Measurements from ENCODE around the gene ADRA2B. TPM values are rescaled to one million over a fixed set of nuclear protein-coding genes. Genes with fewer than 3 reads are reported as not detected.
A peak's percentile ranks its signal among the peaks of the same experiment; 100 is the strongest.

ADRA2B gene
- total RNA-seq, 1 experiment from 2014 or later: not detected

DNA sequence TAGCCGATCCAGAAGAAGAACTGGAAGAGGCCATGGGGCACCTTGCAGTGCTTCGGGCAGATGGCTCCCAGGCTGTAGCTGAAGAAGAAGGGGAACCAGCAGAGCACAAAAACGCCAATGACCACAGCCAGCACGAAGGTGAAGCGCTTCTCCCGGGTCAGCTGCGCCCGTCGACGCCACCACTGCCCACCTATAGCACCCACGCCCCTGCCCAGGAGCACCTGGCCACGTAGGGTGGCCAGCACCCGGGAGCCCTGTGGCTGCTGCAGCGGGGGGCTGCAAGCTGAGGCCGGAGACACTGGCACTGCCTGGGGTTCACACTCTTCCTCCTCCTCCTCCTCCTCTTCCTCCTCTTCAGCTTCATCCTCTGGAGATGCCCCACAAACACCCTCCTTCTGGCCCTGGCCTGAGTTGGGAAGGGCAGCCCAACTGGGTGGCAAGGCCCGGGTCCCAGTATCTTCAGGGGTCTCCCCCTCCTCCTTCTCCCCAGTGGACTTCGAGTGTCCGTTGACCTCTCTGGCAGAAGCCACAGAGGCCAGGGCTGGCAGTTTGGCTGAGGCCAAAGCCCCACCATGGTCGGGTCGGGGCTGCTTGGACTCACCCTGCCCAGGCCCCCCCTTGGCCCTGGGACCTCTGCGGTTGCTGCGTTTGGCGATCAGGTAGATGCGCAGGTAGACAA, 1.3 kb downstream of the ADRA2B start:
- Mint-ChIP-seq H3K27me3 (ENCODE audit: insufficient read depth, unreplicated experiment) (peaks cover 20% of the 10 kb centered on the region), H3K4me3 (ENCODE audit: unreplicated experiment) (peak overlapping the region; percentile 59), H3K27ac (ENCODE audit: low read depth, unreplicated experiment) (no peak overlapping the region), H3K9me3 (ENCODE audit: unreplicated experiment) (no peaks in the 10 kb centered on the region), H3K4me1 (ENCODE audit: insufficient read depth, unreplicated experiment) (no peaks in the 10 kb centered on the region), H3K36me3 (ENCODE audit: insufficient read depth, unreplicated experiment) (no peaks in the 10 kb centered on the region)
- TF ChIP-seq, protein P1, sequence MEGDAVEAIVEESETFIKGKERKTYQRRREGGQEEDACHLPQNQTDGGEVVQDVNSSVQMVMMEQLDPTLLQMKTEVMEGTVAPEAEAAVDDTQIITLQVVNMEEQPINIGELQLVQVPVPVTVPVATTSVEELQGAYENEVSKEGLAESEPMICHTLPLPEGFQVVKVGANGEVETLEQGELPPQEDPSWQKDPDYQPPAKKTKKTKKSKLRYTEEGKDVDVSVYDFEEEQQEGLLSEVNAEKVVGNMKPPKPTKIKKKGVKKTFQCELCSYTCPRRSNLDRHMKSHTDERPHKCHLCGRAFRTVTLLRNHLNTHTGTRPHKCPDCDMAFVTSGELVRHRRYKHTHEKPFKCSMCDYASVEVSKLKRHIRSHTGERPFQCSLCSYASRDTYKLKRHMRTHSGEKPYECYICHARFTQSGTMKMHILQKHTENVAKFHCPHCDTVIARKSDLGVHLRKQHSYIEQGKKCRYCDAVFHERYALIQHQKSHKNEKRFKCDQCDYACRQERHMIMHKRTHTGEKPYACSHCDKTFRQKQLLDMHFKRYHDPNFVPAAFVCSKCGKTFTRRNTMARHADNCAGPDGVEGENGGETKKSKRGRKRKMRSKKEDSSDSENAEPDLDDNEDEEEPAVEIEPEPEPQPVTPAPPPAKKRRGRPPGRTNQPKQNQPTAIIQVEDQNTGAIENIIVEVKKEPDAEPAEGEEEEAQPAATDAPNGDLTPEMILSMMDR (IDR thresholded peaks at IDR 0.05; ENCODE audit: unreplicated experiment): no peak
- no peak for DNase-seq (ENCODE audit: unreplicated experiment)
- no TSS peak for BruUV-seq (replicated peaks)
- POLR2A ChIA-PET: interaction anchor here (0.6 kb wide), 1 partner anchor 11 kb away, joined by 6 read pairs; no protein-coding TSS in a partner anchor
- intact Hi-C loops (cut with micrococcal nuclease): no loop called here
- CTCF ChIA-PET: interaction anchor here (0.7 kb wide), 1 partner anchor 889 kb away, joined by 4 read pairs; no protein-coding TSS in a partner anchor

DNA sequence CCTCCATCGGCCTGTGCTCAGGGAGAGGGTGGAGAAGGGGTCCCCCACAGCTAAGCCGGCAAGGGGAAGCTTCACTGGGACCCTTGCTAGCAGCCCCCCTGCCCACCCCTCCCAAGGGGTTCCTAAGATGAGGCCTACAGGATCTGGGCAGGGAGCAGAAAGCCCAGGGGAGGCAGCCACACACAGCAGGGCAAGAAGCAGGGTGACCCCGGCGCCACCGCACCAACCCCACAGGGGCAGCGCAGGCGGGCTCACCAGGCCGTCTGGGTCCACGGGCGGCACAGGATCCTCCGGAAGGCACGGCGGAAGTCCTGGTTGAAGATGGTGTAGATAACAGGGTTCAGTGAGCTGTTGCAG, 1.8 kb downstream of the ADRA2B start:
- intact Hi-C loops (cut with micrococcal nuclease): no loop called here
- Mint-ChIP-seq H3K4me3 (ENCODE audit: unreplicated experiment) (no peak overlapping the region), H3K36me3 (ENCODE audit: insufficient read depth, unreplicated experiment) (no peaks in the 10 kb centered on the region), H3K9me3 (ENCODE audit: unreplicated experiment) (no peaks in the 10 kb centered on the region), H3K27ac (ENCODE audit: low read depth, unreplicated experiment) (no peak overlapping the region), H3K4me1 (ENCODE audit: insufficient read depth, unreplicated experiment) (no peaks in the 10 kb centered on the region), H3K27me3 (ENCODE audit: insufficient read depth, unreplicated experiment) (peaks cover 15% of the 10 kb centered on the region)
- BruUV-seq (replicated peaks): no TSS peak
- POLR2A ChIA-PET: no interaction called here
- TF ChIP-seq, protein P1 (IDR thresholded peaks at IDR 0.05; ENCODE audit: unreplicated experiment): no peak
- CTCF ChIA-PET: no interaction called here
- DNase-seq (ENCODE audit: unreplicated experiment): no peak

DNA sequence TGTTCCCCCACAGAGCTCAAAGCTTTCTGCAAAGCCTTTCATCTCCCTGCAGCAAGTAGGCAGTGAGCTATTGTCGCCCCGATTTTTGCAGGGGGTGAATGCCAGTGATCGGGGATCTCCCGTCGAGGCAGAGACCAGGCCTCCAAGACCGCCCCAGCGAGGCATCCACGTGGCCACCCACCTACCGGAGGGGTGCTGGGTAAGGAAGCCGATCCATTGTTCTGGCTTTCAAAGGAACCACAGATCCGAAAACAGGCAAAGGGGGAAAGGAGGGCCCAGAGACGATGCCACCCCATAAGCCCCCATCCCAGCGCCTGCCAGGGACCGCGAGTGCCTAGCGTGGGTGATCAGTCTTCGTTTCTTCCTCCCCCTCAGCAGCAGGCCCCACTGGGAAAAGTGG, 2.4 kb downstream of the ADRA2B start:
- no peak overlapping the region for H3K27ac Mint-ChIP-seq (ENCODE audit: low read depth, unreplicated experiment)
- H3K27me3 Mint-ChIP-seq (ENCODE audit: insufficient read depth, unreplicated experiment): peaks cover 11% of the 10 kb centered on the region
- CTCF ChIA-PET: interaction anchor here (0.6 kb wide), 1 partner anchor 11 kb away, joined by 3 read pairs; no protein-coding TSS in a partner anchor
- no TSS peak for BruUV-seq (replicated peaks)
- TF ChIP-seq, protein P1 (IDR thresholded peaks at IDR 0.05; ENCODE audit: unreplicated experiment): no peak
- no peaks in the 10 kb centered on the region for H3K9me3 Mint-ChIP-seq (ENCODE audit: unreplicated experiment)
- intact Hi-C loops (cut with micrococcal nuclease): no loop called here
- no peaks in the 10 kb centered on the region for H3K4me1 Mint-ChIP-seq (ENCODE audit: insufficient read depth, unreplicated experiment)
- no peaks in the 10 kb centered on the region for H3K36me3 Mint-ChIP-seq (ENCODE audit: insufficient read depth, unreplicated experiment)
- H3K4me3 Mint-ChIP-seq (ENCODE audit: unreplicated experiment): no peak overlapping the region
- POLR2A ChIA-PET: no interaction called here
- DNase-seq (ENCODE audit: unreplicated experiment): no peak

- Mint-ChIP-seq H3K27me3 (ENCODE audit: insufficient read depth, unreplicated experiment) (peaks cover 11% of the 10 kb centered on the region), H3K4me1 (ENCODE audit: insufficient read depth, unreplicated experiment) (no peaks in the 10 kb centered on the region), H3K4me3 (ENCODE audit: unreplicated experiment) (no peak overlapping the region), H3K36me3 (ENCODE audit: insufficient read depth, unreplicated experiment) (no peaks in the 10 kb centered on the region), H3K27ac (ENCODE audit: low read depth, unreplicated experiment) (no peak overlapping the region), H3K9me3 (ENCODE audit: unreplicated experiment) (no peaks in the 10 kb centered on the region)
- no peak for DNase-seq (ENCODE audit: unreplicated experiment)
- ChIA-PET CTCF (no interaction called here), POLR2A (no interaction called here)
- no TSS peak for BruUV-seq (replicated peaks)
- intact Hi-C loops (cut with micrococcal nuclease): no loop called here
- TF ChIP-seq, protein P1 (IDR thresholded peaks at IDR 0.05; ENCODE audit: unreplicated experiment): no peak
These were observed 3.0 kb downstream of the ADRA2B start for GRCh38 chr2:96113367-96113677.

Data from MCF 10A (cell line).